GM13977 (cell line): ENCODE measurements around the gene FARSB.

ENCODE experiments used
- DNase-seq: peaks from one replicate; pipeline ENCODE4 v3.0.0; 2012; ENCODE audit warnings: low spot score
- in situ Hi-C: fragments of 300-500 bp; cut with MboI; formaldehyde crosslinking; loops from one replicate; pipeline ENCODE4 v1.12.0; 2022; ENCODE audit warnings: low sequenced_read_pairs, low pct_unique_long_range_greater_than_20kb, mixed read lengths, inconsistent platforms; ENCODE audit not compliant: unreplicated experiment
- TF ChIP-seq, protein P1 (sequence below): IDR thresholded peaks from 2 replicates; pipeline ENCODE4 v1.5.1; 2012; ENCODE audit warnings: mild to moderate bottlenecking, control low read depth; ENCODE audit not compliant: insufficient read depth; ENCODE audit errors: extremely low read depth, missing control alignments

The FARSB gene

DNA sequence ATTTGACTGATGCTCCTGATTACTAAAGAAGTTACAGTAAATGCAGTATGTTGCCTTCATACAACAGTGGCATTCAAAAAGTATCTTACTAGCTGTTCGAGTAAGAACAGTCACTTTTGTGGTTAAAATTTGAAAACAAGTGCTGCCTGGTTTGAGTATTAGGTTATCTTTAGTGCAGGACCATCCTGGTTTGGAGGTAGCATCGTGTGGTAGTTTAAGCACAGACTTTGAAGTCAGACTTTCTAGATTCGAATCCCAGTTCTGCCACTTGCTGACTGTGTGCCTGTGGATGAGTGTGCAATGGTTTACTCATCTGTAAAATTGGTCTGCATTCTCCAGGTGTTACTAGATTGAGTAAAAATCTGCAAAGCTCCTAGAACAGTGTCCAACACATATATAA, 134.8 kb downstream of the FARSB start:
- in situ Hi-C loops: no loop called here
- TF ChIP-seq, protein P1, sequence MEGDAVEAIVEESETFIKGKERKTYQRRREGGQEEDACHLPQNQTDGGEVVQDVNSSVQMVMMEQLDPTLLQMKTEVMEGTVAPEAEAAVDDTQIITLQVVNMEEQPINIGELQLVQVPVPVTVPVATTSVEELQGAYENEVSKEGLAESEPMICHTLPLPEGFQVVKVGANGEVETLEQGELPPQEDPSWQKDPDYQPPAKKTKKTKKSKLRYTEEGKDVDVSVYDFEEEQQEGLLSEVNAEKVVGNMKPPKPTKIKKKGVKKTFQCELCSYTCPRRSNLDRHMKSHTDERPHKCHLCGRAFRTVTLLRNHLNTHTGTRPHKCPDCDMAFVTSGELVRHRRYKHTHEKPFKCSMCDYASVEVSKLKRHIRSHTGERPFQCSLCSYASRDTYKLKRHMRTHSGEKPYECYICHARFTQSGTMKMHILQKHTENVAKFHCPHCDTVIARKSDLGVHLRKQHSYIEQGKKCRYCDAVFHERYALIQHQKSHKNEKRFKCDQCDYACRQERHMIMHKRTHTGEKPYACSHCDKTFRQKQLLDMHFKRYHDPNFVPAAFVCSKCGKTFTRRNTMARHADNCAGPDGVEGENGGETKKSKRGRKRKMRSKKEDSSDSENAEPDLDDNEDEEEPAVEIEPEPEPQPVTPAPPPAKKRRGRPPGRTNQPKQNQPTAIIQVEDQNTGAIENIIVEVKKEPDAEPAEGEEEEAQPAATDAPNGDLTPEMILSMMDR: no peak
- DNase-seq: peak; percentile 15
